NCI-H510A (cell line): ENCODE data around the gene CD9.
"Not testable (repeated sequence)": the region's sequence is repeated elsewhere in the genome, so short reads cannot be mapped to it uniquely, and the experiment has no call there.

ENCODE experiments used
- DNase-seq: peaks from one replicate; lab custom pipeline; 2025; lab: John Stamatoyannopoulos, UW

Gene CD9

DNA sequence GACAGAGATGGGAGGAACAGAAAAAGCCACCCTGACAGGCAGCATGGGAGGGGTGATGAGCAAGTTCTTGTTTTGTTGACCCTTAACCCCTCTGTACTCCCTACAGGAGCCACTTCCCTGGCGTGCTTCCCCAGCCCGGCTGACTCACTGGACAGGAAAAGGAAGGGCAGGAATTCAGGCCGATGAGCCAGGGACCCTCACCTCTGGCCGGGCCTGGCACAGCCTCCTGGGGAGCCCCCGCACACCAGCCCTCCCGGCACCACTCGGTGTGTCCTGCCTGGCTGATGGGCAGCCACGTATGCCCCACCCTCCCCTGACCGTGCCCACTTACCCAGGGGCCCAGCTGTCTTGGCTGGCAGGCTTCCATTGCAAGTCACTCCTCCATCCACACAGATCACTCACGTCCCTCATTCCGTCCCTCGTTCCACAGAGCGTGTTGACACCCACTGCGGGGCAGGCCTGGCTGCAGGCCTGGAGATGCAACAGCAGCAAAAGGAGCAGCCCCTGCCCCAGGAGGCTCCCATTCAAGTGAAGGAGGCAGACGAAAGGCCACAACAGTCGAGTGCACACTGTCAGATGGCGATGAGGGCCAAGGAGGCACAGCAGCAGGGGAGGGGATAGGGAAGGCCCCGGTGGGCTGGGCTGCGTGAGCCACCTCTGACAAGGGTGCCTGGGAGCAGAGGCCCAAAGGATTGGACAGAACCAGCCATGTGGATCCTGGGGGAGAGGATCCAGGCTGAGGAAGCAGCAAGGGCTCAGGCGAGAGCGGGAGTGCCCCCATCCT, 19.7 kb upstream of the CD9 start:
- DNase-seq, result no peak

DNA sequence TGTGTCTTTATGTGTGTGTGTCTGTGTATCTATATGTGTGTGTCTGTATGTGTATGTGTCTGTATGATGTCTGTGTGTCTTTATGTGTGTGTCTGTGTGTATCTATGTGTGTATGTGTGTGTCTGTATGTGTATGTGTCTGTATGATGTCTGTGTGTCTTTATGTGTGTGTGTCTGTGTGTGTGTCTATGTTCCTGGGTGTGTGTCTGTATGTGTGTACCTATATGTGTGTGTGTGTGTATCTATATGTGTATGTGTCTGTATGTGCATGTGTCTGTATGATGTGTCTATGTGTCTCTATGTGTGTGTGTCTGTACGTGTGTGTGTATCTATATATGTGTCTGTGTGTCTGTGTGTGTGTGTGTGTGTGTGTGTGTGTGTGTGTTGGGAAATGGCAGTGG, 19.0 kb upstream of the CD9 start:
- no peak for DNase-seq

DNA sequence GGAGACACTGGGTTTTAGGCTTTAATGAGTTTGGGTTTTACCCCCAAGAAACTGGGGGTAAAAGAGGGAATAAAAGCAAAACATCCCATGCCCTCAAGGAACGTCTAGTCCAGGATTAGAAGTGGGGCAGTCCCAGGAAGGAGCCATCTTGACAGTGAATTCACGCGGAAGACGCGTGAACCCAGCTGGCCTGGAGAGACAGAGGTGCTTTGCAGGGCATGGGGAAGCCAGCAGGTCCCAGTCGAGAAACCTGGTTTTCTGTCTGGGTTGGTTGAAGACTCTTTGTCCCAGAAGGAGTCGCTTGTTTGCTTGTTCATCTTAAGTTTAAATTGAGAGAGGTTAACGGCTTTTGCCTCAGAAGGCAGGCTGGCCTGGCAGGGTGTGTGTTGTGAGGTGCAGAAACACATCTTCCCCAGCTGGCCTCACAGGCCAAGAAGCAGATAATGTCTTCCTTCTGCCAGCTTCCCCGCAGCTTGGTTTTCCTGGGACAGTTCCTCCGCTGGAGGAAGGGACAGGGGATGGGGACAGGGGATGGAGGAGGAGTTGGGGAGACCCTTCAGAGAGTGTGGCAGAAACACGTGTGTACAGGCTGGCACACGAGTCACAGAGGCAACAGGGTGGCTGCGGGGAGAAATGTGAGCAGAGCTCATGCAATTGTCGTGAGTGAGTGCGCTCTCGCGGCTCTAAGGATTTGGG, 18.5 kb upstream of the CD9 start:
- no peak for DNase-seq

DNA sequence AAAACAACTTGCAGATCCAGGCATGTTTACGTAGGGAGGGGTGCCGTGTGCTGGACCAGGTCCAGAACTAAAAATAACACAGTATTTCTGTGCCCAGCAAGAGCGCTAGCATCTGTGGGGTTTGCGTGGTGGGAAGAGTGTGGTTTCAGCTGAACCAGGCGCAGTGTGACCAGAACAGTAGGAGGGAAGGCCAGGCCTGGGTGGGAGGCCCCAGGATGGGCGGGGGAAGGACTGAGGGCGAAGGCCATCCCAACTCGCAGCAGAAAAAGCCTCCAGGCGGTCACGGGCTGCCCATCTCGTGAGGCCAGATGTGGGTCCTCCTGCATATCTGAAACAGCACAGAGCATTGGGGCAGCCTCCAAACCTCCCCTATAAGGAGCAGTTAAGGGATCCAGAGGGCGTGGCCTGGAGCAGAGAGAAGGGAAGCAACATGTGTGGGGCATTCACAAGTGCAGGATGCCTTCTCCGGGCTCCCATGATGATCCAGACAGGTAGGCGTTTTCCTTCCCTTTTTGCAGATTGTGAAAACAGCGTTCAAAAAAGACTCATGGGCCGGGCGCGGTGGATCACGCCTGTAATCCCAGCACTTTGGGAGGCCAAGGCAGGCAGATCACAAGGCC, 17.8 kb upstream of the CD9 start:
- no peak for DNase-seq

DNA sequence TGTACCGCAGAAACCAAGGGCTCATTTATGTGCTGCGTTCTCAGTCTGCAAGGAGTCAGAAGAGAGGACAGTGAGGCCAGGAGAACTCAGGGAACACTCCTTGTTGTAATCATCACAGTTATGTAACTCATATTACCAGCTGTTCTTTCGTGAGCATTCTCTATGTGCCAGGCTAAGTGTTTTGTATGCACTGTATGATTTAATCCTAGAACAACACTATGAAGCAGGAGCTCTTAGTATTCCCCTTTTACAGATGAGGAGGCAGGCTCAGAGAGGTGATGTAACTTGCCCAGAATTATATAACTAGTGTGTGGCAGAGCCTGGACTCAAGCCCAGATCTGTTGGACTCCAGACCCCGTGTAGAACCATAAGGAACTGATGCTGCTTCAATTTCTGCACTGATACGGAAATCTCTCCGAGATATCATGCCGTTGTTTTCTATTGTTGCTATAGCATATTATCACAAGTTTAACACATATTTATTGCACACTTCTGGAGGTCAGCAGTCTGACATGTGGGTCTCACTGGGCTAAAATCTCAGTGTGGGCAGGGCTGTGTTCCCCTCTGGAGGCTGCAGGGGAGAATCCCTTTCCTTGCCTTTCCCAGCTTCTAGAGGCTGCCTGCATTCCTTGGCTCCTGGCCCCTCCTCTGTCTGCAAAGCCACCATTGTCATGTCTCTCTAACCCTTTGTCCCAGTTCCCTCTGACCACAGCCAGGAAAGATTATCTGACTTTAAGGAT, 16.3 kb upstream of the CD9 start:
- DNase-seq, result no peak

DNA sequence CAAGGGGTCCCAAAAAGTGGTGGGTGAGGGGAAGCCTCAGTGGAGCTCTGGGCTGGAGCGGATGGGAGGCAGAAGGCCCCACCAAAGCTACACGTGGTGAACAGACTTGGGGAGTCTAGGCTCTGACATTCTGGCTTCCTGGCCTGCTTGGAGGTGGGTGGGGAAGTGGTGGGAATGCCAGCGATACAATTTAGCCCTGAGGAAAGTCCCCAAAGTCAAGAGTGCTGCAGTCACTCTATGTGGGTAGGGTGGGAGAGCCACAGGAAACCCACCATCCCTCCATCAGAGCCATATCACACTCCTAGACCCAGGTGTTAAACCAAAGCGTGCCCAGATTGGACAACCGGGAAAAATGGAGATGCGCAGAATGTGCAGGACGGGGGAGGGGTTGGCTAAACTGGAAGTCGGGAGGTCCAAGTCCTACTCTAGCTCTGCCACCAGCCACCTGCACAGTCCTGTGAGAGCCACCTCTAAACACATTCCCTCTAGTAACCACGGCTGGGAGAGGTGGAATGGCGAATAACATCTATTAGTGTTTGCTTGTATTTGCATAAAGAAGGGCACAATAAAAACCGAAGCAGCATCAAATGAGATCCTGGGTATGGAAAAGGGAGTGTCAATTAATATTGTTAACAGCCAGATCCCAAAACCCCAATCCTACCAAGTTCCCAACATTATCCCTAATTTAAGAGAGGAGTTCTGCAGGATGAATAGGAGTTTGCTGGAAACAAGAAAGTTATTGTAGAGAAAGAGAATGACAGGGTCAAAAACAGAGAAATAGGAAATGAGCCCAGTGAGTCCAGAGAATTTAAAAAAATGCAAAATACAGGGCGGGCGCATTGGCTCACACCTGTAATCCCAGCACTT, 14.0 kb upstream of the CD9 start:
- no peak for DNase-seq

DNA sequence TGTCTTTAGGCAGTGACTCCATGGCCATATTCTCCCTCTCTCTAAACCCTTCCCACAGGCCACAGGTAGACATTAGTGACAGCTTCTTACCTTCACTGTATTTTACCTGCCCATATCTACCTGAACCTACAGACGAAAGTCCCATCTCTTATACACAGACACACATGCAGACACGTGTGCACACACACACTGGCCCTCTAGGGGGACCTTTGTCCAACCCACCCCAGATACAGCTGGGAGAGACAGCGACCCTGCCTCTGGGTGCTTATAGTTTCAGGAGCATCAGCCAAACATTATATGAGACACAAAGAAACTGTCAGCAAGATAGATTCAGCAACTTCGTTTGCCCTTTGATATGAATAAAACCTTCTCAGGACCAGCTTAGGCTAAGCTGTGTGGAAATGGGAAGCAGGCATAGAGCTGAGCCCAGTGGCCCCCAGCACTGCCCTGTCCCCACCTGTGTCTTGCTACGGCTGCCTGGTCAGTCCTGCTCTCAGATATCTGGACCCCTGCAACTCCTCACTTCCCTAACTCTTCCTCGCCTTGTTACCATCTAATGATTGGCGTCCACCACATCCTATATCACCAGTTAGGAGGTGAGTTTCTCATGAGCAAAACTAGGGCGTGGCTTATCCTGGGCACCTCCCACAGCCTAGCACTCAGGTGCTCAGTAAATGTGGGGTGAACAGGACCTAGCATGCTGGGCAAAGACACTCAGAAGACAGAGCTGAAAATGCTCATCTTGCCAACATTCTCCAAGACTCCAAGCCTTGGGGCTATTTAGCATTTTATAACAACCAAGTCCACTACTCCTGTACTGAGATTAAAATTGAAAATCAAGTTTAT, 12.0 kb upstream of the CD9 start:
- DNase-seq, result no peak

DNA sequence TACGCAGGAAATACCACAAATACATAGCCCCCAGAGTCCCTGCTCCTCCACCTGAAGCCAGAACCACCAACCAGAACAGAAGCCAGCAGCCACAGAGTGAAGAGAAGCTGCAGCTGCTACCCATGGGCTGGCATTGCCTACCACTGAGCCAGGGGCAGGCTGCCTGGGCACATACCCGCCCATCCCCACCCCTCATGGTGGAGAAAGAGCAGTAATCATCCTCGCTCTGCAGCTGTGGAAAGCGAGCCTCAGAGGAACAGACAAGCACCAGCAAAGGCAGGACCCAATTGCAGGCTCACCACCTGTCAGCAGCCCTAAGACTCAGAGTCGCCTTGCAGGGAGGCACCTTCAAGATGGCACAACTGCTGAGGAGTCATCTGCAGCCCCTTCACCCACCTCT, 11.2 kb upstream of the CD9 start:
- no peak for DNase-seq

DNA sequence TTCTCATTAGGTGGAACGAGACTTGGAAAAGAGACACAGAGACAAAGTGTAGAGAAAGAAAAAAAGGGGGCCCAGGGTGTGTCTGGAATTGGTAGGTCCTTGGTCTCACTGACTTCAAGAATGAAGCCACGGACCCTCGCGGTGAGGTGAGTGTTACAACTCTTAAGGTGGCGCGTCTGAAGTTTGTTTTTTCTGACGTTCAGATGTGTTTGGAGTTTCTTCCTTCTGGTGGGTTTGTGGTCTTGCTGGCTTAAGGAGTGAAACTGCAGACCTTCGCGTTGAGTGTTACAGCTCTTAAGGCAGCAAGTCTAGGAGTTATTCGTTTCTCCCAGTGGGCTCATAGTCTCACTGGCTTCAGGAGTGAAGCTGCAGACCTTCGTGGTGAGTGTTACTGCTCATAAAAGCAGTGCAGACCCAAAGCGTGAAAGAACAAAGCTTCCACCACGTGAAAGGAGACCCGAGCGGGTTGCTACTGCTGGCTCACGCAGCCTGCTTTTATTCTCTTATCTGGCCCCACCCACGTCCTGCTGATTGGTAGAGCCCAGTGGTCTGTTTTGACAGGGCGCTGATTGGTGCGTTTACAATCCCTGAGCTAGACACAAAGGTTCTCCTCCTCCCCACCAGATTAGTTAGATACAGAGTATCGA, 10.1 kb upstream of the CD9 start:
- DNase-seq, result not testable (repeated sequence)

DNA sequence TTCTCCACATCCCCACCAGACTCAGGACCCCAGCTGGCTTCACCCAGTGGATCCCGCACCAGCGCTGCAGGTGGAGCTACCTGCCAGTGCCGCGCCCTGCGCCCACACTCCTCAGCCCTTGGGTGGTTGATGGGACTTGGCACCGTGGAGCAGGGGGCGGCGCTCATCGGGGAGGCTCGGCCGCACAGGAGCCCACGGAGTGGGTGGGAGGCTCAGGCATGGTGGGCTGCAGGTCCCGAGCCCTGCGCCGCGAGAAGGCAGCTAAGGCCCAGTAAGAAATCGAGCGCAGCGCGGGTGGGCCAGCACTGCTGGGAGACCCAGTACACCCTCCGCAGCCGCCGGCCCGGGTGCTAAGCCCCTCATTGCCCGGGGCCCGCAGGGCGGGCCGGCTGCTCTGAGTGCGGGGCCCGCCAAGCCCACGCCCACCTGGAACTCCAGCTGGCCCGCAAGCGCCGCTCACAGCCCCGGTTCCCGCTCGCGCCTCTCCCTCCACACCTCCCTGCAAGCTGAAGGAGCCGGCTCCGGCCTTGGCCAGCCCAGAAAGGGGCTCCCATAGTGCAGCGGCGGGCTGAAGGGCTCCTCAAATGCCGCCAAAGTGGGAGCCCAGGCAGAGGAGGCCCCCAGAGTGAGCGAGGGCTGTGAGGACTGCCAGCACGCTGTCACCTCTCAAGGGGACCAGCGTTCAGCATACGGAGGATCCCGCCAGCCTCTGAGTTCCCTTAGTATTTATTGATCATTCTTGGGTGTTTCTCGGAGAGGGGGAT, 9.3 kb upstream of the CD9 start:
- DNase-seq, result not testable (repeated sequence)

DNA sequence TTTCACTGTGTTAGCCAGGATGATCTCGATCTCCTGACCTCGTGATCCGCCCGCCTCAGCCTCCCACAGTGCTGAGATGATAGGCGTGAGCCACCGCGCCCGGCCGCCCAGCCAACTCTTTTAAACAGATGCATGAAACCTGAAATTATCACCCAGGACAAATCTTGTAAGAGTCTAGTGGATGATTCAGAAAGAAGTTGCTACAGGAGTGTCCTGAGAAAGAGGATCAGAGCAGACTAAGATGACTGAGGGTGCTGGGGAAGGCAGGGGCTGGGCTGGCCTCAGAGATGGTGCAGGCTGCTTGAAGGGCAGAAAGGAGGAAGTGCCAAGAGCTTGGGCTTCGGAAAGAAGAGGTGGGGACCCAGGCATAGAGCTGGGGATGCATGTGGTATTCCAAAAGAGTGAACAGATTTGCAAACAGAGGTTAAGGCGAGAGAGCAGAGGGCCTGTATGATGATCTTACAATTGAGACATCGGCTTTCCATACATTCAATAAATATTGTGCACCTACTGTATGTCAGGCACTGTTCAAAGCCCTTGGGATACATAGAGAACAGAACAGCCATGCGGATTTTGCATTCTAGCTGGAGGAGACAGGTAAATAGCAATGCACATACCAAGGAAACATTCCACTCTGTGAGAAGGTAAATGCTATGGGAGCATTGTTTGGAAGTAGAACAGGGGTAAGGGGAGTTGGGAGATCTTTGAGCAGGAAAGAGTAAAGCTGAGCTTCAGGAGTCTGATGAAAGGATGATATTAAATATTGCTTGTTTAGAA, 7.4 kb upstream of the CD9 start:
- DNase-seq, result no peak

DNA sequence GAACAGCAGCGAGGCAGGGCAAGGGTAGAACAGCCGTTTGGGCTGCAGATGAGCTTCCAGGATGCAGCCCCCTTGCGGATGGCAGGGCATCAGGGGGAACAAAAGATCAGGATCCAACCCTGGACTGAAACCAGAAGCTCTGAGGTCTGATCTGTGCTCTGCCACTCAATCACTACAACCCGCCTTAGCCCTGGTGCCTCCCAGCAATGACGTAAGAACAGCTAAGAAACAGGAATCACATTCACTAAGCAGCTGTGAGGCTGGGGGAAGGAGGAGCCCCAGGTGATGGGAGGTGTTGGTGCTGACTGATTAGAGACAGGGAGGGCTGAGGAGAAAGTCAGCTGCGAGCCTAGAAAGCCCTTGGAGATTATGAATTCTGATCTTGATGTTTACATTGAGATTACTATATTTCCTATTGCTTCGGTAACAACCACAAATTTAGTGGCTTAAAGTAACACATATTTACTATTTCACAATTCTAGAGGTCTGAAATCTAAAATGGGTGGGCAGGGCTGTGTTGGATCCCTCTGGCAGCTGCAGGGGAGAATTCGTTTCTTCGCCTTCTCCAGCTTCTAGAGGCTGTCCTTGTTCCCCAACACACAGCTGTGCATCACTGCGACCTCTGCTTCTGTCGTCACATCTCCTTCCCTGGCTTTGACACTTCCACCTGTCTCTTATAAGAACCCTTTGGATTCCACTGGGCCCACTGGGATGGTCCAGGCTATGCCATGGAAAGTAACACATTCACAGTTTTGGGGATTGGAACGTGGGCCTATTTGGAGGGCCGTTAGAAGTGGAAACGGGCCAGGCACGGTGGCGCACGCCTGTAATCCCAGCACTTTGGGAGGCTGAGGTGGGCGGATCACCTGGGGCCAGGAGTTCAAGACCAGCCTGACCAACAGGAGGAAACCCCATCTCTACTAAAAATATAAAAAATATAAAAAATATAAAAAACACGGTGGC, 6.1 kb upstream of the CD9 start:
- DNase-seq, result peak; percentile 63

DNA sequence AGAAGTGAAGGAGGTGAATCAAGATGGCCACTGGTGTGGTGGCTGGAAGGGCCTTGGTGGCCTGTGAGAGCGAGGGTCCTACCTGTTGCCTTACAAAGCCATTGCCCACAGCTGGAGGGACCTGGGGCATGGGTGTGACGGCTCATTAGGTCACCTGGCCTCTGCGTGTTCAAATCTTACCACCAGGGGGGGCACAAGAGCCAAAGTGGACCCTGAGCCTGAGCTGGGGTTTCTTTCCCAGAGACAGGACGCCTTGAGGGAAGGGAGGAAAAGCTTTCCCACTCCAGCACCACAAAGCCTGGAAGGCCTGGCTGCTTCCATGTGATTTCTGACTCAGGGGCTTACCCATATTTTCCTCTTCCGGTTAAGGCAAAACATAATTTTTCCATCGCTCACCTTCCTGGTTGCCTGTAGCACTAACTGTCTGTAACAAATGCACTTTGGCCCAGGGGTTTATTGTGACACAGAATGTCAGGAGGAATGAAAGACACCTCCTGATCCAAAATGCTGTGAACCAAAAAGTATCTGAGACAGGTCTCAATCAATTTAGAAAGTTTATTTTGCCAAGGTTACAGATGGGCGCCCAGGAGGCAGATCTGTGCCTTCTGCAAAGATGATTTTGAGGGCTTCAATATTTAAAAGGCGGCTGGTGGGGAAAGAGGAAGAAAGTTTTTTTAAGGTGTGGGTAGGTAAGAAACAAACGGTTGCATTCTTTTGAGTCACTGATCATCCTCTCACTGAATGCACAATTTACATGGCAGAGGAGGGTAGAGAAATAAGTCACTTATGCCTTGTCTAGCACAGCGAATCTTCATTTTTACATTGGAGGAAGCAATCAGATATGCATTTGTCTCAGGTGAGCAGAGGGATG, 4.3 kb upstream of the CD9 start:
- peak; percentile 28 for DNase-seq

DNA sequence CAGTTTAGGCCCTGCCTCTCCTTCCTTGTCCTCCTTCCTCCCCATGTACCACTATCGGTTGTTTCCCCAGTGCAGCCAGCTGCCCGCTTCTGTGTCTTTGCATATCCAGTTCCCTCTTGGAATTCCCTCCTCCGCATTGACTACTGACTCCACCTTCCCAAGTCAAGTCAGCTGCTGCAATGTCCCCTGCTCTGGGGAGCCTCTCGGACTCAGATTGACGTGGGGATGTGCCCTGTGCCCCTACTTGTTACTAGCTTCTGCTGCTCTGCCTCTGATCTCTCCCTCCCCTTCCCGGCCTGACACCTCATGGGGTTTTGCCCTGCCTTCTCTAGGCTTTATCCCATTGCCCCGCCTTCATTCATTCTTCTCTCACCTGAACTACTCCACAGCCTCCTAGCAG, 2.1 kb upstream of the CD9 start:
- no peak for DNase-seq

DNA sequence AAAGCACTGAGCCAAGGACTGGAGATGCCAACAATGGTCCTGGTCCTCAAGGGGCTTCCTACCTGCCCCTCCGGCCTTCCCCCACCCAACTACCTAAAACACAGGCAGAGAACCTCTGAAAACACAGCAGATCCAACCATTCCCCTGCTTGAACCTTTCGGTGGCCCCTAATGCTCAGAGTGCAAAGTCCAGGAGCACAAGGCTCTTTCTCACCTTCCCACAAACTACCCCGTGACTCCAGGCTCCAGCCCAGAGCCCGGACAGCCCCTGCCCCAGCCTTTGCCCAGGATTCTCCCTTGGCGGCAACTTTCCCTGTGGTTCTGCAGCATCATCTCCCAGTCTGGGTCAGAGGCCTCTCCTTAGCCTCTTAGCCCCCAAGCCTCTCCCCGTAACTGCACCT, 1.6 kb upstream of the CD9 start:
- DNase-seq, result no peak

DNA sequence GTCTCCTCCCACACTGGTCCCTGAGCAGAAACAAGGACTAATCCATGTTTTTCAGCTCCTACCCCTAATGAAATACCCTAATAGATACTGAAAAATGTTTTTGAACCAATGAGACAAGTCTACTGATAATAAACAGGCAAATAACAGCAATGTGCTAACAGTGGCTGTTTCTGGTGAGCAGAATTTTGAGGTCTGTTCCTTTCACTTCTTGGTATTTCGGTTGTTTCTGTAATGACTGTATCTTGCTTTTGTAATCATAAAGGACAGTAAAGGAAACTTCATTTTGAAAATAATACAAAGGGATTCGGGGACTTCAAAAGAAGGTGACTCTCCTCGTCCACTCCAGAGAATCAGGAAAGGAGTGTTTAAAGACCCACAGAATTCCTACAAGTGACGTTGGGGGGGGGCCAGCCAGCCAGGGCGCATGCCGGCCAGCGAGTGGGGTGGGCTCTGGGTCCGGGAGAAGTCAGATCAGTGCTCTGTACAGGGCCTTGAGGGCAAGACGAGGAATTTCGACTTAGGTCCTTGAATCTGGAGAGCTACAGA, 1.1 kb upstream of the CD9 start:
- no peak for DNase-seq
